Ishikawa (cell line): ENCODE measurements around the gene DOCK2.

Source experiments
- CEBPB ChIP-seq: IDR thresholded peaks from 2 replicates; pipeline ENCODE4 v1.6.1; 2012
- CREB1 ChIP-seq: IDR thresholded peaks from 2 replicates; pipeline ENCODE4 v1.6.1; 2012; ENCODE audit warnings: low read depth
- EGR1 ChIP-seq: IDR thresholded peaks from 2 replicates; pipeline ENCODE4 v1.6.1; 2012
- EP300 ChIP-seq: IDR thresholded peaks from 2 replicates; pipeline ENCODE4 v1.6.1; 2012; ENCODE audit warnings: borderline replicate concordance
- FOXM1 ChIP-seq: IDR thresholded peaks from 2 replicates; pipeline ENCODE4 v1.6.1; 2012; ENCODE audit warnings: low read depth, borderline replicate concordance
- MAX ChIP-seq: IDR thresholded peaks from 2 replicates; pipeline ENCODE4 v1.6.1; 2012
- NFIC ChIP-seq: IDR thresholded peaks from 2 replicates; pipeline ENCODE4 v1.6.1; 2012
- RAD21 ChIP-seq: IDR thresholded peaks from 2 replicates; pipeline ENCODE4 v1.6.1; 2012; ENCODE audit warnings: low read depth
- REST ChIP-seq: IDR thresholded peaks from 2 replicates; pipeline ENCODE4 v1.6.1; 2012; ENCODE audit warnings: low read depth, mild to moderate bottlenecking
- TAF1 ChIP-seq: IDR thresholded peaks from 2 replicates; pipeline ENCODE4 v1.6.1; 2012; ENCODE audit warnings: low read depth, mild to moderate bottlenecking
- TCF12 ChIP-seq: IDR thresholded peaks from 2 replicates; pipeline ENCODE4 v1.6.1; 2012; ENCODE audit warnings: low read depth
- TEAD4 ChIP-seq: IDR thresholded peaks from 2 replicates; pipeline ENCODE4 v1.6.1; 2012
- YY1 ChIP-seq: IDR thresholded peaks from 2 replicates; pipeline ENCODE4 v1.6.1; 2012; ENCODE audit warnings: low read depth
- ZBTB7A ChIP-seq: IDR thresholded peaks from 2 replicates; pipeline ENCODE4 v1.6.1; 2012; ENCODE audit warnings: low read depth
- TF ChIP-seq, protein P1 (sequence below): IDR thresholded peaks from 2 replicates; pipeline ENCODE4 v1.6.1; 2012

The DOCK2 gene

GRCh38 chr5:169716287-169716686 is 79.2 kb downstream of the DOCK2 start:
- no peak for TF ChIP-seq REST
- TF ChIP-seq RAD21: no peak
- no peak for TF ChIP-seq YY1
- no peak for TF ChIP-seq CEBPB
- TF ChIP-seq TEAD4: no peak
- TF ChIP-seq, protein P1, sequence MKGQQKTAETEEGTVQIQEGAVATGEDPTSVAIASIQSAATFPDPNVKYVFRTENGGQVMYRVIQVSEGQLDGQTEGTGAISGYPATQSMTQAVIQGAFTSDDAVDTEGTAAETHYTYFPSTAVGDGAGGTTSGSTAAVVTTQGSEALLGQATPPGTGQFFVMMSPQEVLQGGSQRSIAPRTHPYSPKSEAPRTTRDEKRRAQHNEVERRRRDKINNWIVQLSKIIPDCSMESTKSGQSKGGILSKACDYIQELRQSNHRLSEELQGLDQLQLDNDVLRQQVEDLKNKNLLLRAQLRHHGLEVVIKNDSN: no peak
- TF ChIP-seq CREB1: no peak
- no peak for TF ChIP-seq NFIC
- TF ChIP-seq TAF1: no peak
- TF ChIP-seq FOXM1: no peak
- TF ChIP-seq MAX: no peak
- no peak for TF ChIP-seq EGR1
- TF ChIP-seq ZBTB7A: no peak
- no peak for TF ChIP-seq EP300
- no peak for TF ChIP-seq TCF12

DNA sequence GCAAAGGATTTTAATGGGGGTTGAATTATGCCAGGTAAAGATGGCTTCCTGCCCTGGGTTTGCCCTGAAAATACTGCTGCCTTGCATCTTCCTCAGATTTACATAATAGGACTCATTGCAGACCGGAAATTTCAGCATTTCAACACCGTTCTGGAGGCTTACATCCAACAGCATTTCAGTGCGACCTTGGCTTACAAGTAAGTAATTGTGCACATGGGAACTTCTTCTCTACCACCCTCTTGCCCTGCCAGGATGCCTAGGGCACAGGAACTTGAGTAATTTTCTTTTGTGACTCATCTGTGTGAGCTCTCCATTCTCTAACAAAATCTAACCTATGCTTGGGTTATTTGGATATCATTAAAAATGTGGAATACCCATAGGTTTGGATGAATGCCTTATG is 80.2 kb downstream of the DOCK2 start:
- no peak for TF ChIP-seq CEBPB
- no peak for TF ChIP-seq CREB1
- no peak for TF ChIP-seq EP300
- TF ChIP-seq TEAD4: no peak
- TF ChIP-seq, protein P1: no peak
- TF ChIP-seq REST: no peak
- no peak for TF ChIP-seq FOXM1
- no peak for TF ChIP-seq TCF12
- TF ChIP-seq NFIC: no peak
- TF ChIP-seq EGR1: no peak
- TF ChIP-seq YY1: no peak
- TF ChIP-seq TAF1: no peak

GRCh38 chr5:169719360-169720314 is 82.6 kb downstream of the DOCK2 start:
- TF ChIP-seq ZBTB7A (no peak), CREB1 (no peak), FOXM1 (no peak), TAF1 (no peak), CEBPB (no peak), YY1 (no peak), TEAD4 (no peak), MAX (no peak), EP300 (no peak), RAD21 (no peak), NFIC (no peak), TCF12 (no peak)
- TF ChIP-seq, protein P1: no peak

- no peak for TF ChIP-seq RAD21
- no peak for TF ChIP-seq TAF1
- no peak for TF ChIP-seq EP300
- TF ChIP-seq CREB1: no peak
- TF ChIP-seq, protein P1: no peak
- TF ChIP-seq NFIC: no peak
- TF ChIP-seq TCF12: no peak
- TF ChIP-seq FOXM1: no peak
- TF ChIP-seq CEBPB: no peak
- TF ChIP-seq MAX: no peak
- TF ChIP-seq ZBTB7A: no peak
- TF ChIP-seq EGR1: no peak
- TF ChIP-seq YY1: no peak
- TF ChIP-seq REST: no peak
- no peak for TF ChIP-seq TEAD4
Observed at GRCh38 chr5:169721771-169722170, 84.7 kb downstream of the DOCK2 start.
